ENCODE results near the gene RTP4. TPM values are rescaled to one million over a fixed set of nuclear protein-coding genes. Genes with fewer than 3 reads are reported as not detected.

Gene RTP4
- total and polyA plus RNA-seq, 4 donors = 1.1 to 3.5 (median 2.2) TPM

- WGBS, 2 donors = 95 to 96% methylated on average over 3 of the region's 3 CpGs
- no peak overlapping the region for H3K27ac ChIP-seq (ENCODE audit: low read depth in 1 of 2, low read length in 2 of 2)
- no peaks in the 10 kb centered on the region for H3K9me3 ChIP-seq (ENCODE audit: control insufficient read depth, low read length)
- no peaks in the 10 kb centered on the region for H3K4me1 ChIP-seq (ENCODE audit: control insufficient read depth in 1 of 2, insufficient read depth in 2 of 2, low read length in 2 of 2)
- no peaks in the 10 kb centered on the region for H3K36me3 ChIP-seq (ENCODE audit: control insufficient read depth in 1 of 2, insufficient read depth in 2 of 2, low read length in 1 of 2)
- no peaks in the 10 kb centered on the region for H3K27me3 ChIP-seq (ENCODE audit: control insufficient read depth in 1 of 2, insufficient read depth in 2 of 2, low read length in 1 of 2)
- no peak for DNase-seq
- no peak overlapping the region for H3K4me3 ChIP-seq (ENCODE audit: low read length in 2 of 2)
- intact Hi-C loops (cut with DNase I) = no loop called here
- ATAC-seq (ENCODE audit: low FRiP score) = no peak
Measured at GRCh38 chr3:187328691-187329090, 39.5 kb upstream of the RTP4 start.

GRCh38 chr3:187334904-187335303 is 33.3 kb upstream of the RTP4 start:
- H3K4me3 ChIP-seq (ENCODE audit: low read length in 2 of 2) = no peak overlapping the region
- no peaks in the 10 kb centered on the region for H3K4me1 ChIP-seq (ENCODE audit: control insufficient read depth in 1 of 2, insufficient read depth in 2 of 2, low read length in 2 of 2)
- H3K9me3 ChIP-seq (ENCODE audit: control insufficient read depth, low read length) = no peaks in the 10 kb centered on the region
- DNase-seq (no peak), ATAC-seq (ENCODE audit: low FRiP score) (no peak)
- H3K27ac ChIP-seq (ENCODE audit: low read depth in 1 of 2, low read length in 2 of 2) = no peak overlapping the region
- H3K36me3 ChIP-seq (ENCODE audit: control insufficient read depth in 1 of 2, insufficient read depth in 2 of 2, low read length in 1 of 2) = no peaks in the 10 kb centered on the region
- no peaks in the 10 kb centered on the region for H3K27me3 ChIP-seq (ENCODE audit: control insufficient read depth in 1 of 2, insufficient read depth in 2 of 2, low read length in 1 of 2)
- whole genome bisulfite sequencing, 2 donors = 95 to 97% methylated on average over 4 of the region's 4 CpGs
- intact Hi-C loops (cut with DNase I) = no loop called here

GRCh38 chr3:187336322-187336721 is 31.9 kb upstream of the RTP4 start:
- H3K4me3 ChIP-seq (ENCODE audit: low read length in 2 of 2) = no peak overlapping the region
- H3K4me1 ChIP-seq (ENCODE audit: control insufficient read depth in 1 of 2, insufficient read depth in 2 of 2, low read length in 2 of 2) = no peaks in the 10 kb centered on the region
- no peak overlapping the region for H3K27ac ChIP-seq (ENCODE audit: low read depth in 1 of 2, low read length in 2 of 2)
- ATAC-seq (ENCODE audit: low FRiP score) (no peak), DNase-seq (no peak)
- intact Hi-C loops (cut with DNase I) = no loop called here
- H3K27me3 ChIP-seq (ENCODE audit: control insufficient read depth in 1 of 2, insufficient read depth in 2 of 2, low read length in 1 of 2) = no peaks in the 10 kb centered on the region
- 77 to 86% methylated on average over 3 of the region's 3 CpGs for WGBS, 2 donors
- no peaks in the 10 kb centered on the region for H3K9me3 ChIP-seq (ENCODE audit: control insufficient read depth, low read length)
- H3K36me3 ChIP-seq (ENCODE audit: control insufficient read depth in 1 of 2, insufficient read depth in 2 of 2, low read length in 1 of 2) = no peaks in the 10 kb centered on the region

GRCh38 chr3:187340578-187340977 is 27.6 kb upstream of the RTP4 start:
- Histone ChIP-seq H3K27ac (ENCODE audit: low read depth in 1 of 2, low read length in 2 of 2) (no peak overlapping the region), H3K4me1 (ENCODE audit: control insufficient read depth in 1 of 2, insufficient read depth in 2 of 2, low read length in 2 of 2) (no peaks in the 10 kb centered on the region), H3K27me3 (ENCODE audit: control insufficient read depth in 1 of 2, insufficient read depth in 2 of 2, low read length in 1 of 2) (no peaks in the 10 kb centered on the region), H3K36me3 (ENCODE audit: control insufficient read depth in 1 of 2, insufficient read depth in 2 of 2, low read length in 1 of 2) (no peaks in the 10 kb centered on the region), H3K4me3 (ENCODE audit: low read length in 2 of 2) (no peak overlapping the region), H3K9me3 (ENCODE audit: control insufficient read depth, low read length) (no peaks in the 10 kb centered on the region)
- no peak for ATAC-seq (ENCODE audit: low FRiP score)
- 93 to 100% methylated on average over 1 of the region's 1 CpG for WGBS, 2 donors
- intact Hi-C loops (cut with DNase I) = no loop called here
- DNase-seq = no peak

- ATAC-seq (ENCODE audit: low FRiP score) (no peak), DNase-seq (no peak)
- Histone ChIP-seq H3K27ac (ENCODE audit: low read depth in 1 of 2, low read length in 2 of 2) (no peak overlapping the region), H3K4me3 (ENCODE audit: low read length in 2 of 2) (no peak overlapping the region), H3K4me1 (ENCODE audit: control insufficient read depth in 1 of 2, insufficient read depth in 2 of 2, low read length in 2 of 2) (no peaks in the 10 kb centered on the region), H3K9me3 (ENCODE audit: control insufficient read depth, low read length) (no peaks in the 10 kb centered on the region), H3K36me3 (ENCODE audit: control insufficient read depth in 1 of 2, insufficient read depth in 2 of 2, low read length in 1 of 2) (no peaks in the 10 kb centered on the region), H3K27me3 (ENCODE audit: control insufficient read depth in 1 of 2, insufficient read depth in 2 of 2, low read length in 1 of 2) (no peaks in the 10 kb centered on the region)
- intact Hi-C loops (cut with DNase I) = no loop called here
- WGBS, 2 donors = 88 to 90% methylated on average over 4 of the region's 4 CpGs
Measured at GRCh38 chr3:187342255-187342654, 25.9 kb upstream of the RTP4 start.

GRCh38 chr3:187343670-187344069 is 24.5 kb upstream of the RTP4 start:
- Histone ChIP-seq H3K4me1 (ENCODE audit: control insufficient read depth in 1 of 2, insufficient read depth in 2 of 2, low read length in 2 of 2) (no peaks in the 10 kb centered on the region), H3K27ac (ENCODE audit: low read depth in 1 of 2, low read length in 2 of 2) (no peak overlapping the region), H3K27me3 (ENCODE audit: control insufficient read depth in 1 of 2, insufficient read depth in 2 of 2, low read length in 1 of 2) (no peaks in the 10 kb centered on the region), H3K36me3 (ENCODE audit: control insufficient read depth in 1 of 2, insufficient read depth in 2 of 2, low read length in 1 of 2) (no peaks in the 10 kb centered on the region), H3K4me3 (ENCODE audit: low read length in 2 of 2) (no peak overlapping the region), H3K9me3 (ENCODE audit: control insufficient read depth, low read length) (no peaks in the 10 kb centered on the region)
- WGBS, 2 donors = 40 to 48% methylated on average over 1 of the region's 1 CpG
- no peak for ATAC-seq (ENCODE audit: low FRiP score)
- intact Hi-C loops (cut with DNase I) = no loop called here
- DNase-seq = no peak

- Histone ChIP-seq H3K4me1 (ENCODE audit: control insufficient read depth in 1 of 2, insufficient read depth in 2 of 2, low read length in 2 of 2) (no peaks in the 10 kb centered on the region), H3K4me3 (ENCODE audit: low read length in 2 of 2) (no peak overlapping the region), H3K36me3 (ENCODE audit: control insufficient read depth in 1 of 2, insufficient read depth in 2 of 2, low read length in 1 of 2) (no peaks in the 10 kb centered on the region), H3K27me3 (ENCODE audit: control insufficient read depth in 1 of 2, insufficient read depth in 2 of 2, low read length in 1 of 2) (peaks cover 0 to 1% of the 10 kb centered on the region in 2 donors), H3K9me3 (ENCODE audit: control insufficient read depth, low read length) (no peaks in the 10 kb centered on the region), H3K27ac (ENCODE audit: low read depth in 1 of 2, low read length in 2 of 2) (no peak overlapping the region)
- ATAC-seq (ENCODE audit: low FRiP score) = no peak
- intact Hi-C loops (cut with DNase I) = no loop called here
- WGBS, 2 donors = 29 to 32% methylated on average over 13 of the region's 13 CpGs
- DNase-seq = no peak
Measured at GRCh38 chr3:187352581-187353575, 15.3 kb upstream of the RTP4 start.

- H3K27me3 ChIP-seq (ENCODE audit: control insufficient read depth in 1 of 2, insufficient read depth in 2 of 2, low read length in 1 of 2) = peaks cover 0 to 5% of the 10 kb centered on the region in 2 donors
- intact Hi-C loops (cut with DNase I) = no loop called here
- H3K4me1 ChIP-seq (ENCODE audit: control insufficient read depth in 1 of 2, insufficient read depth in 2 of 2, low read length in 2 of 2) = no peaks in the 10 kb centered on the region
- ATAC-seq (ENCODE audit: low FRiP score) = no peak
- H3K9me3 ChIP-seq (ENCODE audit: control insufficient read depth, low read length) = no peaks in the 10 kb centered on the region
- H3K4me3 ChIP-seq (ENCODE audit: low read length in 2 of 2) = no peak overlapping the region
- DNase-seq = no peak
- H3K36me3 ChIP-seq (ENCODE audit: control insufficient read depth in 1 of 2, insufficient read depth in 2 of 2, low read length in 1 of 2) = no peaks in the 10 kb centered on the region
- H3K27ac ChIP-seq (ENCODE audit: low read depth in 1 of 2, low read length in 2 of 2) = no peak overlapping the region
- 94 to 95% methylated on average over 1 of the region's 1 CpG for WGBS, 2 donors
Measured at GRCh38 chr3:187358068-187358467, 10.1 kb upstream of the RTP4 start.

Data from aorta (tissue), 5 donors.